Esophagus (tissue), 2 donors: Measurements from ENCODE around the gene SH3TC1. TPM values are rescaled to one million over a fixed set of nuclear protein-coding genes. Genes with fewer than 3 reads are reported as not detected.
A peak's percentile ranks its signal among the peaks of the same experiment; 100 is the strongest.

Experiments used
- H3K27ac ChIP-seq, 2 donors: one replicate each; pipeline ENCODE4 v1.5.1; 2013; ENCODE audit warnings: low read depth in 2 of 2, mild to moderate bottlenecking in 2 of 2, inconsistent platforms in 1 of 2, low read length in 1 of 2, moderate library complexity in 1 of 2
- H3K27me3 ChIP-seq, 2 donors: one replicate each; pipeline ENCODE4 v1.6.1; 2013; ENCODE audit warnings: low read length in 2 of 2, control low read depth in 1 of 2, mild to moderate bottlenecking in 1 of 2; ENCODE audit not compliant: insufficient read depth in 2 of 2, control insufficient read depth in 1 of 2
- H3K36me3 ChIP-seq, 2 donors: one replicate each; pipeline ENCODE4 v1.6.1; 2013; ENCODE audit warnings: low read length in 1 of 2; ENCODE audit not compliant: control insufficient read depth in 2 of 2, insufficient read depth in 2 of 2
- H3K4me1 ChIP-seq, 2 donors: one replicate each; pipeline ENCODE4 v1.6.1; 2013; ENCODE audit warnings: low read length in 1 of 2; ENCODE audit not compliant: control insufficient read depth in 2 of 2, insufficient read depth in 2 of 2
- H3K4me3 ChIP-seq, 2 donors: one replicate each; pipeline ENCODE4 v1.5.1; 2013; ENCODE audit warnings: low read length in 2 of 2, mild to moderate bottlenecking in 2 of 2, low read depth in 1 of 2, moderate library complexity in 1 of 2
- H3K9me3 ChIP-seq, 2 donors: one replicate each; pipeline ENCODE4 v1.6.1; 2013; ENCODE audit warnings: mild to moderate bottlenecking in 2 of 2, low read depth in 1 of 2, low read length in 1 of 2, moderate library complexity in 1 of 2; ENCODE audit not compliant: control insufficient read depth in 2 of 2, insufficient read depth in 1 of 2
- WGBS, 2 donors: extraction: QIAGEN DNeasy Blood & Tissue Kit; methylation state at CpG; one replicate each; pipeline ENCODE4 v1.1.7; 2013; 5-methylcytosine and 5-hydroxymethylcytosine counted together
- polyA plus RNA-seq, 2 donors: library from polyadenylated mRNA; stranded (reverse); fragments of 200-250 nt; gene quantifications; one replicate each; pipeline ENCODE4 v1.2.3, GENCODE V29; 2013
- donor health status: healthy with polysubstance abuse.
- donor health status: Bipolar disorder and iron deficiency.

The SH3TC1 gene
- polyA plus RNA-seq, 2 donors: 18.0 to 19.2 TPM

DNA sequence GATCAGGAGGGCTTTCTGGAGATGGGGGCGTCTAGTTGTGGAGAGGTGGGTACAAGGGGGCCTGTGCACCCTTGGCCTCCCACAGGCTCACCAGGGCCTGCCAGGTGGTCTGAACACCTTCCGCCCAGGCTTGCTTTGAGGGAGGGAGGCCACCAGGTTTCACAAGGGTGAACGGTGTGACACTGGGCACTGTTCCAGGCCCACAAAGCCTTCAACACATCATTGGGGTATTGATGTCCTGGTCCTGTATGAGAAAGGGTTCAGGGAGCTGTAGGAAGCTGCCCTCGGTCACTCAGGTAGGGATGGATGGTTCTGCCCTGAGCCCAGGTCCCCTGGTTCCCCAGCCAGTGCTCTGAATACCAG, 76.4 kb downstream of the SH3TC1 start:
- WGBS, 2 donors: 74 to 81% methylated on average over 4 of the region's 4 CpGs
- Histone ChIP-seq H3K27ac (peak overlapping the region in 1 of 2 donors; percentile 53), H3K36me3 (no peaks in the 10 kb centered on the region), H3K9me3 (no peaks in the 10 kb centered on the region), H3K27me3 (peaks cover 0 to 3% of the 10 kb centered on the region in 2 donors), H3K4me3 (no peak overlapping the region), H3K4me1 (peaks cover 2 to 23% of the 10 kb centered on the region in 2 donors)

DNA sequence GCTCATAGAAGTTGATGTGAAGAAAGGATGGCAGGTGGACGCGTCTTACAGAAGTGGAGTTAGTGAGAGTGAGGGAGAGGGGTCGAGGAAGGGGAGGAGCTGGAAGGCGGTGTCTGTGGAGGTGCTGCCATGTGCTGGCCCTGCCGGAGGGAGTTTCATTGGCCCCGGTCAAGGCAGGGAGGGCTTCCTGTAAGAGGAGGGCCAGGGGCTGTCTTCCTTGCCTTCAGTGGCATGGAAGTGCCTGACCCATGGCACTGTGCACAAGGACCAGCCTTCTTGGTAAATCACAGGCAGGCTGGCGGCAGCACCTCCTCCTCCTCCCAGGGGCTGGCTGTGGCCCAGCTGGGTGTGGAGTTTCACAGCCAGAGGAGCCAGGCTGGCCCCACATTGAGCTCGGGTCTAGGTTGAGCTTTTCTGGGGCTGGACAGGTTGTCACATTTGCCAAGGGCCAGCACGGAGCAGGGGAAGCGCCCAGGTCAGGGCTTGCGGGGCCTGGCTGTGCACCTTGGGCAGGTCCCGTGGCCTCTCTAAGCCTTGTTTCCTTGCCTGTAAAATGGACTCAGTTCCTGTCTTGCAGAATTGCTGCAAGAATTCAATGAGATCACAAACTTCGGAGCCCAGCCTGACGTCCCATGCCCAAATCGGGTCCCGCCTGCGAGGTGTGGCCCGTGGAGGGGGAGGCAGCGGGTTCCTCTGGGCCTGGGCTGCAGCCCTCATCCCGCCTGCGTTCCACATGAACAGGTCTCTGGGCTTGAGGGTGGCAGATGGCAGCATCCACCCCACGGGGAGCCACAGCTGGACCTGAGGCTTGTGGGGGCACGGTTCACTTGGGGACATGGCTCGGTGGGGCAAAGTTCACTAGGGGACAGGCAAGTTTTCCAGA, 77.5 kb downstream of the SH3TC1 start:
- no peak overlapping the region for H3K4me3 ChIP-seq
- peaks cover 2 to 23% of the 10 kb centered on the region in 2 donors for H3K4me1 ChIP-seq
- WGBS, 2 donors: 39 to 45% methylated on average over 24 of the region's 24 CpGs
- H3K27ac ChIP-seq: no peak overlapping the region
- H3K9me3 ChIP-seq: no peaks in the 10 kb centered on the region
- H3K27me3 ChIP-seq: no peaks in the 10 kb centered on the region
- H3K36me3 ChIP-seq: no peaks in the 10 kb centered on the region

DNA sequence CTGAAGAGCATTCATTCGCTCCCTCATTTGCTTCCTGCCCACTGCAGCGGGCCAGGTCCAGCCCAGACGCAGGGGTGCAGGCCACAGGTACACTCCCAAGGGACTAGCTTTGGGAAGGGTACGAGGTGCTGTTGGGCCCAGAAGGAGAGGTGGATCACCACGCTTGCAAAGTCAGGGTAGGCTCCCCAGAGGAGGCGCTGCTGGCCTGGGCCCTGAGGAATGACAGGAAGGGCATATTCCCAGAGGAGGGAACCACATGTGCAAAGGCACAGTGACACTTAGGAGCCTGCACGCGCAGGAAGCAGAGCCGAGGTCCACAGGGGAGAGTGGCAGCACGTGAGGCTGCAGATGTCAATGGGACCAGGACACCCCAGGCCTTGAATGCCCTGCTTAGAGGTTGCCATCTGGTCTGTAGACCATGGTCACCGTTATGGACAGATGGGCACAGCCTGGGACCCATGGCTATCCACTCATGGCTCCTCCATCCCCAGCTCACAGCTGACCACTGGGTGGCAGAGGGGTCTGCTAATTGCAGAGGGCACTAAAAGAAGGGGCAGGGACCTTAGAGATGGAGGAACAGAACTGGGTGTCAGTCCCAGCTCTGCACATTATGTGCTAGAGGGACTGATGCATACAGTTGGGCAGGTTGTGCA, 78.4 kb downstream of the SH3TC1 start:
- Histone ChIP-seq H3K27ac (no peak overlapping the region), H3K36me3 (no peaks in the 10 kb centered on the region), H3K27me3 (no peaks in the 10 kb centered on the region), H3K4me3 (no peak overlapping the region), H3K9me3 (no peaks in the 10 kb centered on the region), H3K4me1 (peaks cover 2 to 19% of the 10 kb centered on the region in 2 donors)
- WGBS, 2 donors: 88 to 89% methylated on average over 11 of the region's 11 CpGs

DNA sequence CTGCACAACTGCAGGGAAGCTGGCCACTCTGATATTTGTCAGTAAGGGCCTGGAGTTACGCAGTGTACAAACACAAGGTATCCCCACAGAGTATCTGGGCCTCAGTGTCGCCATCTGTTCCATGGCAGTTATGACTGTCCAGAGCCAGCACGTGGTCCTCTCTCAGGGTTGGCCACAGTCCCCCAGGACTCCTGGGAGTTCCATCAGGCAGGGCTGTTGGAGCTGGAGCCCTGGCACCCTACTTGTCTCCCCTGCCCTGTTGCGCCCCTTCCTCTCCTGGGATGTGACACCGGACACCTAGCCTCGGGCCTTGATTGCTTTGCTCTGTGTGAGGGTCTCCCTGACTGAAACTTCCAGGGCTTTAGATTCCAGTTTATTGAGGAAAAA, 78.9 kb downstream of the SH3TC1 start:
- no peaks in the 10 kb centered on the region for H3K36me3 ChIP-seq
- no peaks in the 10 kb centered on the region for H3K9me3 ChIP-seq
- H3K27me3 ChIP-seq: no peaks in the 10 kb centered on the region
- no peak overlapping the region for H3K4me3 ChIP-seq
- 71 to 81% methylated on average over 6 of the region's 6 CpGs for WGBS, 2 donors
- no peak overlapping the region for H3K27ac ChIP-seq
- H3K4me1 ChIP-seq: peaks cover 2 to 16% of the 10 kb centered on the region in 2 donors

DNA sequence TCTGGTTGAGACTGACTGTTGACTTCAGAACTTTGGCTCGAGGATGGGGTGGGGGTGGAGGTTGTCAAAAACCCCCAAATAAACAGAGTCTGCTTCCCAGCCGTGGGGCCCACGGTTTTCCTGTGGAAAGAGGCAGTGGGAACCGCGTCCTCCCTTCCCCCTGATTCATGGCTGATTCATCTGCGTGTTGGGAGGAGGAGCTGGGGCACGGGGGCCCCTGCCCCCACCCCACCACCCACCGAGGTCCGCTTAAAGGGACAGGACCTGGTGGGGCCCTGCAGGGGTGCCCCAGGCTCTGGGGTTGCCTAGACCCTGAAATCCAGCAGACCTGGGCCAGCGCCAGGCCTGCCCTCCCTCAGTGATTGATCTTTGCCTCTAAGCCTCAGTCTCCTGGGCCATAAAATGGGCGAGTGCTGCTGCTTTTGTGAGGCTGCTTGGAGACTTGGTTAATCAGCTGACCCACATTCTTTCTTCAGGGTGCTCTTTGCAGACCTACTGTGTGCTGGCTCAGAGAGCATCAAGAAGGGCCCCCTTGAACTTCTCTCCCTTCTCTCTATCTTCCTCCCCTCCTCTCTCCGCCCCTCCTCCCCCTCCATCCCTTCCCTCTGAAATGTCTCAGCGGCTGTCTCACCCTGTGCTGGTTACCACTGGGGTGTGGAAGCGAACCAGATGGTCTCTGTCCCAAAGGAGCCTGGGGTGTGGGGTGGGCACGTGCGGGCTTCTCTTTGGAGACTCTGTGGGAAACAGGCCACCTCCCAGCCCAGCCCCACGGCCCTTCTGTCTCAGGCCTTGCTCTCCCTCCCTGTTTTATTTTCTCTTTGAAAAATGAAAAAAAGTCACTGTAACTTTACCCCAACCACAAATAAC, 79.6 kb downstream of the SH3TC1 start:
- 40 to 41% methylated on average over 17 of the region's 17 CpGs for WGBS, 2 donors
- Histone ChIP-seq H3K36me3 (no peaks in the 10 kb centered on the region), H3K27ac (no peak overlapping the region), H3K9me3 (no peaks in the 10 kb centered on the region), H3K4me3 (no peak overlapping the region), H3K4me1 (peaks cover 2 to 16% of the 10 kb centered on the region in 2 donors), H3K27me3 (no peaks in the 10 kb centered on the region)

DNA sequence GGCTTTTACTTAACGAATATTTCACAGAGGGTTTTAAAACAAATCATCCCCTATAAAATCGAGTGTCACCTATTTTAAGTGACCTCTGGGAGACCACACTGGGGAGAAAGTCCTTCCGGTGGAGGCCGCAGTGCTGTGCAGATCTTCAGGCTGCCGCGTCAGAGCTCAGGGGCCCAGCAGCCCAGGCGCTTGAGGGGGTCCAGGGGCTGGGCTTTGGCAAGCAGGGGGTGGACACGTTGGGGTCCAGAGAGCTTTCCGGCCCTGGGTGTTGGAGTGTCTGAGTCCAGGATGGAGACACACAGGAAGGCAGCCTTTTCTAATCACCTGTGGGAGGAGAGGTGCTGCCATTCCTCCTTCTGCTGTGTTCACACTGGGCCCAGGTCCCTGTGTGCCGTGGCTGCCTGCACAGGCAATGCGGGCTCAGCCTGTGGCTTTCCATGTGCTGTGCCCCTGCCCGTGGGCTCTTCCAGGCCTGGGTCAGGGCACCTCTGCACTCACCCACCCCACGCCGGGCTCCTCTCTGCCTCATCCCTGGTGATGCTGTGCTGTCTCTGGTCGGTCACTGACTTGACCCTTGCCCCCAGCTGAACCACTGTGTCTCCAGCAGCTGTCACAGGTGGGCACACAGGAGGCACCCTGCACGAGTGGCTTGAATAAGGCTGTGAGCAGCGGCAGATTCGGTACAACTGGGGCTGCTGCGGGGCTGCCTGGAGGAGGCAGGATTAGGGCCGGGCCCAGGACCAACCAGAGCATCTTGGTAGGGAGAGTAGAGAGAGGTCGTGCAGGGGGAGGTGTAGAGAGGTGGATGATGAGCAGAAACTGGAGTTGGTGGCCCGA, 80.4 kb downstream of the SH3TC1 start:
- Histone ChIP-seq H3K36me3 (no peaks in the 10 kb centered on the region), H3K4me3 (no peak overlapping the region), H3K27me3 (no peaks in the 10 kb centered on the region), H3K9me3 (no peaks in the 10 kb centered on the region), H3K4me1 (peaks cover 1 to 16% of the 10 kb centered on the region in 2 donors), H3K27ac (no peak overlapping the region)
- 83 to 86% methylated on average over 22 of the region's 22 CpGs for WGBS, 2 donors

DNA sequence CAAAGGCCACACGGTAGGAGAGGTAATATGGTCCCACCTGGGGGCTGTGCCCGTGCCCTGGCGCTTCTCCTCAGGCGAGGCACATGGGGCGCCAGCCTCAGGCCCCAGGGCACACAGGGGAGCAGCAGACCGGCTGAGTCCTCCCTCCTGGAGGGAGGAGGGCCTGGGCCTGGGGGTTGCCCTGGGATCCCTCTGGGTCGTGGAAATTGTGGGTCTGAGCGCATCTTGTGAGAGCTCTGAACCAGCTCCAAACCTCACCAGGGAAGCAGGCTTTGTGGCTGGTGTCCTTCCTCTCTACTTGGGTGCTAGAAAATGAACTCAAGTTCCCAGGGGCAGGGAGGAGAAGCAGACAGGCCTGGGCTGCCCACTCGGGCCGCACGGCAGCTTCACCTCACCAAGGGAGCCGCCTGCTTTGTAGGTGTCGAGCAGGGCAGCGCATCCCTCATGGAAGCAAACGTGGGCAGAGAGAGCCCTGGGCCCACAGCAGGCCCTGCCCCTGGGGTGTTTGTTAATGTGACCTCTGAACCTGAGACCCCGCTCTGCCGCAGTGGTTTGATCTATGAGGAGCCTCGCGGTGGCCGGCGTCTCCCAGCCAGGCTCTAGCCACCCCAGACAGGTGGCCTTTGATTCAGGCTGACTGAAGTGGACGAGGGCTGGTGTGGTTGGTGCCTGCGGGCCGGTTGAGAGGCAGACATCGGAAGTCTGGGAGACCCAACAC, 81.2 kb downstream of the SH3TC1 start:
- Histone ChIP-seq H3K9me3 (no peaks in the 10 kb centered on the region), H3K36me3 (no peaks in the 10 kb centered on the region), H3K27me3 (no peaks in the 10 kb centered on the region), H3K27ac (no peak overlapping the region), H3K4me3 (no peak overlapping the region), H3K4me1 (peaks cover 0 to 14% of the 10 kb centered on the region in 2 donors)
- 89 to 92% methylated on average over 25 of the region's 25 CpGs for WGBS, 2 donors

DNA sequence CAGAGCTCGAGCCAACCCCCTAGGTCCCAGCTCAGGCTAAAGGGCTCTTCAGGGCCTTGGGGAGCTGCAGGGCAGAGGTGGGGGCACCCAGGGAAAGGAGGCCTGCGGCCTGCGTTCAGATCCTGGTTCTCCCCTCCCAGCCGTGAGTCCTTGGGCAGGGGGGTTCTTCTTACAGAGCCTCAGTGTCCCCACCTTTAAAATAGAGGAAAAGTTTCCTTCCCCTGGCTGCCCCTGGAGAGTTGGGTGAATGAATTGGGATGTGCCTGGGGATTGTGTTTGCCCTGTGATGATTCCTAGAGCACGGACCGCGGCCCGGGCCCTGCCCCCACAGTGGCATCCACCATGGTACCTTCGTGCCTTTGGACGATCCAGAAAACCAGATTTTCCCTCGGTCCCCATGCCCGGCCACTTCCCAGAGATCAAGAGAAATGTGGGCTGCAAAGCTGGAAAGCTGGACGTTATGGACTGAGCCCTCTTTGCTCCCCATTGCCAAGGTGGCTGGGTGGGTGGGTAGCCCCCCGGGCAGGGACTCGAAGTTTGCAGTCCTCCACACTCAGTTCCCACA, 81.9 kb downstream of the SH3TC1 start:
- WGBS, 2 donors: 84 to 88% methylated on average over 15 of the region's 15 CpGs
- Histone ChIP-seq H3K36me3 (no peaks in the 10 kb centered on the region), H3K27ac (no peak overlapping the region), H3K4me3 (no peak overlapping the region), H3K4me1 (peaks cover 0 to 8% of the 10 kb centered on the region in 2 donors), H3K27me3 (no peaks in the 10 kb centered on the region), H3K9me3 (no peaks in the 10 kb centered on the region)
